Measurements from ENCODE around the gene PDCD1LG2. TPM values are rescaled to one million over a fixed set of nuclear protein-coding genes. Genes with fewer than 3 reads are reported as not detected.

PDCD1LG2 gene
- total and polyA plus RNA-seq, 9 donors = 0.51 to 5.0 (median 1.2) TPM

DNA sequence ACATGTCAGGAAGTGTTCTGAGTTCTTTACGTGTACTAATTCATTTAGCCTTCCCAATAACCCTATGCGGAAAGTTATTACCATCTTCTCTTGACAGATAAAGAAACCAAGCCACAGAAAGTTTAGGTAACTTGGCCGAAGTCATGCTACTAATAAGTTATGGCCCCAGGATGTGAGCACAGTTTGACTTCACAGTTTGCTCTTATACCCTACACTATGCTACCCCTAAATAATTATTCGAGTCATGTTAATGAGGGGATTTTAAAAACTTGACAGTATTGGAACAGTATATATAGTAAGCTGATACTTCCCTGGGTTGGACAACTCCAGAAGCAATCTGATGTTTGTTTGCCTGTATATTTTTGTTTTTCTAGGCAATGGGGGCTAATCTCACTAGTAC, 29.4 kb upstream of the PDCD1LG2 start:
- H3K27me3 ChIP-seq = no peaks in the 10 kb centered on the region
- H3K27ac ChIP-seq = no peak overlapping the region
- intact Hi-C loops (cut with DNase I) = no loop called here
- 91 to 94% (median 92%) methylated on average over 4 of the region's 4 CpGs for WGBS, 3 donors
- H3K9me3 ChIP-seq = no peaks in the 10 kb centered on the region
- H3K4me3 ChIP-seq = no peak overlapping the region
- H3K4me1 ChIP-seq (ENCODE audit: insufficient read depth) = no peaks in the 10 kb centered on the region
- H3K36me3 ChIP-seq = no peaks in the 10 kb centered on the region
- TF ChIP-seq EP300 (IDR thresholded peaks at IDR 0.05) = no peak
- TF ChIP-seq CTCF (IDR thresholded peaks at IDR 0.05) = no peak
- TF ChIP-seq POLR2A (IDR thresholded peaks at IDR 0.05) = no peak
- DNase-seq = no peak

DNA sequence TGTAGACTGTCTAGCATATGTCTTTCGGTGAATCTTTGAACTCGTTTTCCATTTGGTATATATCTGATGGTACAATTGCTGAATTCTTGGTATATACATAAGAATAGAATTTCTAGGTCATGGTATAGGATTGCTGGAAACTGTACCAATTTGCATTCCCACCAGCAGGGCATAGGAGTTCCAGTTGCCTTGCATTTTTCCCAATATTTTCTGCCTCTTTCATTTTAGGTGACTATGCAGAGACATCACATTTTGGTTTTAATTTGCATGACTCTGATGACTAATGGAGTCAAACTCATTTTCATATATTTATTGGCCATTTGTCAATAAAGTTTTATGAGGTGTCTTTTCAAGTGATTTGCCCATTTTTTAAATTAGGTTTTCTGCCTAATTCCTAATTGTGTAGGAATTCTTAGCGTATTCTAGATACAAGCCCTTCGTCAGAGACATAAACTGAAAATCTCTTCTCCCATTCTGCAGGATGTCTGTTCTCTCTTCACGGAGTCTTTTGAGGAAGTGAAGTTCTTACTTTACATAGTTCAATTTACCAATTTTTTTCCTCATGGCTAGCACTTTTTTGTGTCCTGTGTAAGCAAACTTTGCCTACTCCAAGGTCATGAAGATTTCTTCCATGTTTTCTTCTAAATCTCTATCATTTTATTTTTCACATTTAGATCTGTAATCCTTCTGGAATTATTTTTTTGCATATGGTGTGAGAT, 28.9 kb upstream of the PDCD1LG2 start:
- H3K4me1 ChIP-seq (ENCODE audit: insufficient read depth) = no peaks in the 10 kb centered on the region

GRCh38 chr9:5482194-5482593, 28.1 kb upstream of the PDCD1LG2 start:
- intact Hi-C loops (cut with DNase I) = no loop called here
- no peak for DNase-seq
- no peaks in the 10 kb centered on the region for H3K4me1 ChIP-seq (ENCODE audit: insufficient read depth)
- H3K27me3 ChIP-seq = no peaks in the 10 kb centered on the region
- WGBS, 3 donors = 84 to 91% (median 88%) methylated on average over 8 of the region's 8 CpGs
- no peaks in the 10 kb centered on the region for H3K36me3 ChIP-seq
- no peak for TF ChIP-seq EP300 (IDR thresholded peaks at IDR 0.05)
- no peak for TF ChIP-seq CTCF (IDR thresholded peaks at IDR 0.05)
- no peak for TF ChIP-seq POLR2A (IDR thresholded peaks at IDR 0.05)
- H3K27ac ChIP-seq = no peak overlapping the region
- H3K9me3 ChIP-seq = no peaks in the 10 kb centered on the region
- H3K4me3 ChIP-seq = no peak overlapping the region

More for the DNA sequence above, 28.9 kb upstream of the PDCD1LG2 start:
- WGBS, 3 donors = 90 to 93% (median 90%) methylated on average over 5 of the region's 5 CpGs
- Histone ChIP-seq H3K27ac (no peak overlapping the region), H3K9me3 (no peaks in the 10 kb centered on the region), H3K36me3 (no peaks in the 10 kb centered on the region), H3K4me3 (no peak overlapping the region), H3K27me3 (no peaks in the 10 kb centered on the region)
- no peak for DNase-seq
- intact Hi-C loops (cut with DNase I) = no loop called here
- no peak for TF ChIP-seq POLR2A (IDR thresholded peaks at IDR 0.05)
- TF ChIP-seq CTCF (IDR thresholded peaks at IDR 0.05) = no peak
- TF ChIP-seq EP300 (IDR thresholded peaks at IDR 0.05) = no peak

DNA sequence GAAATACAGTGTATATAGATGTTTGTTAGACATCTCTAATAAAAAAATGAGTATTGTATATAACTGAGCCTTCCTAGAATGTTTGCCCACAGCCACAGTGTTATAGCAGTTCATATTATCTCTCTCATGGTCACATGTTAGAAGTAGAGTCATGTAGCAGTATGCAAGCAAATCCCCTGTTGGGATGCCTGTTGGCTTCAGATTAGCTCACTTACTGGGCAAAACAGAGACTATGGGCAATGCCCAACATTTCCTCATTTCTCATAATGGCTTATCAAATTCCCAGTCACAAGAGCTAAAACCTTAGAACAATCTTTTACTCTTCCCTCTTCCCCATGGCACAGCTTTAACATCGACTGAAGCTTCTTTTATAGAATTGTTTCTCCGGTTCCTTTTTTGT, 27.0 kb upstream of the PDCD1LG2 start:
- H3K36me3 ChIP-seq = no peaks in the 10 kb centered on the region
- no peak overlapping the region for H3K4me3 ChIP-seq
- TF ChIP-seq CTCF (IDR thresholded peaks at IDR 0.05) (no peak), POLR2A (IDR thresholded peaks at IDR 0.05) (no peak), EP300 (IDR thresholded peaks at IDR 0.05) (no peak)
- intact Hi-C loops (cut with DNase I) = no loop called here
- no peaks in the 10 kb centered on the region for H3K9me3 ChIP-seq
- H3K4me1 ChIP-seq (ENCODE audit: insufficient read depth) = no peaks in the 10 kb centered on the region
- H3K27me3 ChIP-seq = no peaks in the 10 kb centered on the region
- no peak for DNase-seq
- WGBS, 3 donors = 66 to 97% (median 70%) methylated on average over 2 of the region's 2 CpGs
- H3K27ac ChIP-seq = no peak overlapping the region

Measured in ovary (tissue), 9 donors.